Measurements from ENCODE around the gene TOLLIP. TPM values are rescaled to one million over a fixed set of nuclear protein-coding genes. Genes with fewer than 3 reads are reported as not detected.
"Not testable (repeated sequence)": the region's sequence is repeated elsewhere in the genome, so short reads cannot be mapped to it uniquely, and the experiment has no call there.

Gene TOLLIP
- polyA plus RNA-seq, 1 experiment = 38.3 TPM

- ChIA-PET POLR2A (interaction anchor here (0.6 kb wide), 1 partner anchor 9 kb away, joined by 7 read pairs; no protein-coding TSS in a partner anchor), CTCF (interaction anchor here (2.0 kb wide), 1 partner anchor 245 kb away, joined by 5 read pairs; no protein-coding TSS in a partner anchor)
- Histone ChIP-seq H3K4me3 (ENCODE audit: low read depth, low read length) (no peak overlapping the region), H3K36me3 (ENCODE audit: control insufficient read depth, insufficient read depth, low read length) (peaks cover 2% of the 10 kb centered on the region; the same call in 1 of the 2 replicates), H3K27me3 (ENCODE audit: control insufficient read depth, insufficient read depth, low read length) (no peaks in the 10 kb centered on the region)
- TF ChIP-seq CTCF (IDR thresholded peaks at IDR 0.05; ENCODE audit: insufficient read depth, low read depth, low read length) = no peak
- no peak for DNase-seq (ENCODE audit: low read depth)
These were observed 38.4 kb downstream of the TOLLIP start for GRCh38 chr11:1271002-1271401.

- DNase-seq (ENCODE audit: low read depth) = no peak
- ChIA-PET POLR2A (interaction anchor here (0.6 kb wide), 1 partner anchor 8 kb away, joined by 7 read pairs; no protein-coding TSS in a partner anchor), CTCF (interaction anchor here (2.0 kb wide), 1 partner anchor 246 kb away, joined by 5 read pairs; no protein-coding TSS in a partner anchor)
- Histone ChIP-seq H3K27me3 (ENCODE audit: control insufficient read depth, insufficient read depth, low read length) (no peaks in the 10 kb centered on the region), H3K36me3 (ENCODE audit: control insufficient read depth, insufficient read depth, low read length) (peaks cover 2% of the 10 kb centered on the region; the same call in 1 of the 2 replicates), H3K4me3 (ENCODE audit: low read depth, low read length) (no peak overlapping the region)
- TF ChIP-seq CTCF (IDR thresholded peaks at IDR 0.05; ENCODE audit: insufficient read depth, low read depth, low read length) = no peak
These were observed 39.0 kb downstream of the TOLLIP start for GRCh38 chr11:1270476-1270875.

GRCh38 chr11:1269957-1270356, 39.5 kb downstream of the TOLLIP start:
- ChIA-PET CTCF (interaction anchor here (2.0 kb wide), 1 partner anchor 246 kb away, joined by 5 read pairs; no protein-coding TSS in a partner anchor), POLR2A (no interaction called here)
- H3K36me3 ChIP-seq (ENCODE audit: control insufficient read depth, insufficient read depth, low read length) = peaks cover 2% of the 10 kb centered on the region; the same call in 1 of the 2 replicates
- no peaks in the 10 kb centered on the region for H3K27me3 ChIP-seq (ENCODE audit: control insufficient read depth, insufficient read depth, low read length)
- DNase-seq (ENCODE audit: low read depth) = no peak
- H3K4me3 ChIP-seq (ENCODE audit: low read depth, low read length) = no peak overlapping the region
- no peak for TF ChIP-seq CTCF (IDR thresholded peaks at IDR 0.05; ENCODE audit: insufficient read depth, low read depth, low read length)

GRCh38 chr11:1267441-1268100, 41.9 kb downstream of the TOLLIP start:
- ChIA-PET POLR2A (no interaction called here), CTCF (interaction anchor here (0.7 to 1.2 kb wide), 2 partner anchors 42 to 211 kb away, joined by 3 to 5 read pairs; no protein-coding TSS in a partner anchor)
- H3K4me3 ChIP-seq (ENCODE audit: low read depth, low read length) = no peak overlapping the region
- no peaks in the 10 kb centered on the region for H3K27me3 ChIP-seq (ENCODE audit: control insufficient read depth, insufficient read depth, low read length)
- DNase-seq (ENCODE audit: low read depth) = no peak
- TF ChIP-seq CTCF (IDR thresholded peaks at IDR 0.05; ENCODE audit: insufficient read depth, low read depth, low read length) = no peak
- no peaks in the 10 kb centered on the region for H3K36me3 ChIP-seq (ENCODE audit: control insufficient read depth, insufficient read depth, low read length)

- POLR2A ChIA-PET; H3K4me3 ChIP-seq (ENCODE audit: low read depth, low read length); H3K27me3 ChIP-seq (ENCODE audit: control insufficient read depth, insufficient read depth, low read length); H3K36me3 ChIP-seq (ENCODE audit: control insufficient read depth, insufficient read depth, low read length); DNase-seq (ENCODE audit: low read depth): not testable (repeated sequence)
- CTCF ChIA-PET = interaction anchor here (1.2 kb wide), 1 partner anchor 42 kb away, joined by 3 read pairs; no protein-coding TSS in a partner anchor
These were observed 42.5 kb downstream of the TOLLIP start for GRCh38 chr11:1266976-1267375.

GRCh38 chr11:1265480-1265879, 44.0 kb downstream of the TOLLIP start:
- POLR2A ChIA-PET; H3K36me3 ChIP-seq (ENCODE audit: control insufficient read depth, insufficient read depth, low read length); DNase-seq (ENCODE audit: low read depth); H3K4me3 ChIP-seq (ENCODE audit: low read depth, low read length); H3K27me3 ChIP-seq (ENCODE audit: control insufficient read depth, insufficient read depth, low read length): not testable (repeated sequence)
- CTCF ChIA-PET = interaction anchor here (1.0 kb wide), 1 partner anchor 249 kb away, joined by 3 read pairs; no protein-coding TSS in a partner anchor

All from BJ (cell line).